WTC11 (cell line): ENCODE data around the gene TOX4. TPM values are rescaled to one million over a fixed set of nuclear protein-coding genes. Genes with fewer than 3 reads are reported as not detected.

Source experiments
- ATAC-seq: fragments of 200-7000 bp; cut with Tn5 transposase; 2 replicates; pipeline ENCODE4 v1.10.0; 2021; ENCODE audit warnings: mild to moderate bottlenecking, moderate library complexity
- CTCF ChIA-PET: fragments of 300-600 bp; sonication (Branson Sonifier 250); formaldehyde crosslinking; loops from one replicate; lab custom pipeline; 2021; ENCODE audit warnings: antibody characterized with exemption; lab: Charles Lee
- POLR2A ChIA-PET: fragments of 350-600 bp; sonication (Branson Sonifier 250); formaldehyde crosslinking; loops from one replicate; lab custom pipeline; 2021; ENCODE audit warnings: antibody characterized with exemption; lab: Charles Lee
- DNase-seq: peaks from one replicate; pipeline ENCODE4 v3.0.0; 2021; ENCODE audit warnings: low spot score
- H3K27ac Mint-ChIP-seq: 2 replicates; pipeline ENCODE4 v1.8.0; 2021; ENCODE audit warnings: mixed read lengths
- H3K27me3 Mint-ChIP-seq: 2 replicates; pipeline ENCODE4 v1.8.0; 2021; ENCODE audit warnings: low read depth, mild to moderate bottlenecking, moderate library complexity, mixed read lengths
- H3K36me3 Mint-ChIP-seq: 2 replicates; pipeline ENCODE4 v1.8.0; 2021; ENCODE audit warnings: mixed read lengths
- H3K4me1 Mint-ChIP-seq: 2 replicates; pipeline ENCODE4 v1.8.0; 2022; ENCODE audit warnings: mixed read lengths
- H3K4me3 Mint-ChIP-seq: 2 replicates; pipeline ENCODE4 v1.8.0; 2021; ENCODE audit warnings: mild to moderate bottlenecking, moderate library complexity, mixed read lengths
- H3K9me3 Mint-ChIP-seq: 2 replicates; pipeline ENCODE4 v1.8.0; 2021; ENCODE audit warnings: mixed read lengths
- AFF4 ChIP-seq: sonication (generic); formaldehyde crosslinking; IDR thresholded peaks from 2 replicates; pipeline ENCODE4 v1.8.1; 2023; ENCODE audit warnings: mild to moderate bottlenecking, missing genetic modification reagents, borderline replicate concordance
- CBFB ChIP-seq: sonication (generic); formaldehyde crosslinking; IDR thresholded peaks from 2 replicates; pipeline ENCODE4 v1.8.1; 2022; ENCODE audit warnings: mild to moderate bottlenecking, low read depth, missing genetic modification reagents
- CTCF ChIP-seq: fragments of 200-600 bp; IDR thresholded peaks from 2 replicates; pipeline ENCODE4 v1.8.0; 2022; ENCODE audit warnings: antibody characterized with exemption
- E2F1 ChIP-seq: sonication (generic); formaldehyde crosslinking; IDR thresholded peaks from 2 replicates; pipeline ENCODE4 v1.8.0; 2022; ENCODE audit warnings: mild to moderate bottlenecking, missing genetic modification reagents
- E2F5 ChIP-seq: sonication (generic); formaldehyde crosslinking; IDR thresholded peaks from 2 replicates; pipeline ENCODE4 v1.8.1; 2022; ENCODE audit warnings: mild to moderate bottlenecking, moderate library complexity, missing genetic modification reagents
- ETV6 ChIP-seq: sonication (generic); formaldehyde crosslinking; IDR thresholded peaks from 2 replicates; pipeline ENCODE4 v1.8.1; 2022; ENCODE audit warnings: mild to moderate bottlenecking, missing genetic modification reagents
- GABPB1 ChIP-seq: sonication (generic); formaldehyde crosslinking; IDR thresholded peaks from 2 replicates; pipeline ENCODE4 v1.8.1; 2023; ENCODE audit warnings: mild to moderate bottlenecking, missing genetic modification reagents
- KAT7 ChIP-seq: sonication (generic); formaldehyde crosslinking; IDR thresholded peaks from 2 replicates; pipeline ENCODE4 v1.8.1; 2023; ENCODE audit warnings: missing genetic modification reagents, mild to moderate bottlenecking, borderline replicate concordance
- MAX ChIP-seq: sonication (generic); formaldehyde crosslinking; IDR thresholded peaks from 2 replicates; pipeline ENCODE4 v1.8.0; 2022; ENCODE audit warnings: mild to moderate bottlenecking, missing genetic modification reagents
- MLX ChIP-seq: sonication (generic); formaldehyde crosslinking; IDR thresholded peaks from 2 replicates; pipeline ENCODE4 v1.8.1; 2023; ENCODE audit warnings: mild to moderate bottlenecking, missing genetic modification reagents, moderate library complexity
- MXD4 ChIP-seq: fragments of 250-450 bp; sonication (Bioruptor Pico); IDR thresholded peaks from 2 replicates; pipeline ENCODE4 v1.8.0; 2021; ENCODE audit warnings: mild to moderate bottlenecking, moderate library complexity, borderline replicate concordance
- NFATC4 ChIP-seq: fragments of 250-450 bp; sonication (Bioruptor Pico); IDR thresholded peaks from 2 replicates; pipeline ENCODE4 v1.9.0; 2021; ENCODE audit warnings: mild to moderate bottlenecking
- SP1 ChIP-seq: sonication (generic); formaldehyde crosslinking; conservative IDR thresholded peaks from 2 replicates; pipeline ENCODE4 v1.8.1; 2022; ENCODE audit warnings: missing genetic modification reagents
- TP53 ChIP-seq: sonication (generic); formaldehyde crosslinking; IDR thresholded peaks from 2 replicates; pipeline ENCODE4 v1.8.1; 2023; ENCODE audit warnings: mild to moderate bottlenecking, missing genetic modification reagents
- USF1 ChIP-seq: sonication (generic); formaldehyde crosslinking; IDR thresholded peaks from 2 replicates; pipeline ENCODE4 v1.8.0; 2022; ENCODE audit warnings: mild to moderate bottlenecking, missing genetic modification reagents
- ZBTB21 ChIP-seq: sonication (generic); formaldehyde crosslinking; IDR thresholded peaks from 2 replicates; pipeline ENCODE4 v1.8.1; 2023; ENCODE audit warnings: mild to moderate bottlenecking, missing genetic modification reagents, borderline replicate concordance
- ZNF138 ChIP-seq: sonication (generic); formaldehyde crosslinking; conservative IDR thresholded peaks from 2 replicates; pipeline ENCODE4 v1.8.1; 2022; ENCODE audit warnings: mild to moderate bottlenecking, moderate library complexity, missing genetic modification reagents
- ZNF263 ChIP-seq: sonication (generic); formaldehyde crosslinking; IDR thresholded peaks from 2 replicates; pipeline ENCODE4 v1.8.1; 2022; ENCODE audit warnings: low read depth, mild to moderate bottlenecking, moderate library complexity, missing genetic modification reagents
- ZNF416 ChIP-seq: fragments of 250-450 bp; sonication (Bioruptor Pico); IDR thresholded peaks from 2 replicates; pipeline ENCODE4 v1.9.0; 2021; ENCODE audit warnings: mild to moderate bottlenecking, inconsistent platforms
- ZNF512 ChIP-seq: sonication (generic); formaldehyde crosslinking; IDR thresholded peaks from 2 replicates; pipeline ENCODE4 v1.8.1; 2022; ENCODE audit warnings: missing genetic modification reagents, borderline replicate concordance
- ZSCAN18 ChIP-seq: fragments of 250-450 bp; sonication (Bioruptor Pico); IDR thresholded peaks from 2 replicates; pipeline ENCODE4 v2.1.2; 2022; ENCODE audit warnings: mild to moderate bottlenecking, moderate library complexity
- total RNA-seq: library from RNA; stranded (reverse); gene quantifications from 3 replicates; pipeline ENCODE4 v1.2.3, GENCODE V29; 2021

The TOX4 gene
- total RNA-seq, 1 experiment from 2014 or later = 49.1 TPM

- ChIA-PET CTCF (interaction anchor here (0.6 to 1.9 kb wide), 15 partner anchors 9 to 74 kb away, joined by 3 to 21 read pairs (median 5); partner anchors contain the start of genes CHD8, RAB2B, SALL2 and TOX4), POLR2A (interaction anchor here (0.6 to 2.9 kb wide), 16 partner anchors 8 to 65 kb away, joined by 3 to 52 read pairs (median 5); partner anchors contain the start of genes CHD8, RAB2B, SALL2 and TOX4)
- H3K4me1 Mint-ChIP-seq = peaks cover 42% of the 10 kb centered on the region
- TF ChIP-seq ZBTB21 = no peak
- TF ChIP-seq MAX (CRISPR knock-in tag) = peak; percentile 89
- TF ChIP-seq ZSCAN18 (CRISPR knock-in tag) = no peak
- TF ChIP-seq E2F1 (CRISPR knock-in tag) = no peak
- peak; percentile 86 for TF ChIP-seq GABPB1
- TF ChIP-seq CTCF = no peak
- peak; percentile 70; the same call in 1 of the 2 replicates for TF ChIP-seq KAT7 (CRISPR knock-in tag)
- 0 out of 2 replicates have a peak, but pooled peaks have one; percentile 36 for TF ChIP-seq CBFB (CRISPR knock-in tag)
- TF ChIP-seq TP53 (CRISPR knock-in tag) = 0 out of 2 replicates have a peak, but pooled peaks have one; percentile 87
- no peak for TF ChIP-seq E2F5 (CRISPR knock-in tag)
- no peak for TF ChIP-seq ZNF263
- peak; percentile 61; the same call in 1 of the 2 replicates for TF ChIP-seq ETV6 (CRISPR knock-in tag)
- peak; percentile 49; the same call in 1 of the 2 replicates for TF ChIP-seq SP1 (CRISPR knock-in tag)
- no peak for TF ChIP-seq NFATC4
- TF ChIP-seq ZNF512 = no peak
- no peak for TF ChIP-seq ZNF416 (CRISPR knock-in tag)
- no peak for TF ChIP-seq MXD4 (CRISPR knock-in tag)
- TF ChIP-seq AFF4 (CRISPR knock-in tag) = 0 out of 2 replicates have a peak, but pooled peaks have one; percentile 8
- 0 out of 2 replicates have a peak, but pooled peaks have one; percentile 48 for TF ChIP-seq ZNF138 (CRISPR knock-in tag)
- TF ChIP-seq MLX = no peak
- TF ChIP-seq USF1 (CRISPR knock-in tag) = peak; percentile 29; the same call in 1 of the 2 replicates
These were observed 34.0 kb downstream of the TOX4 start, which contains the start of gene METTL3 for GRCh38 chr14:21510735-21511657. Gene METTL3 (minus strand): TSS chr14:21511340. CDS start chr14:21511223, 117 bp downstream.

More at GRCh38 chr14:21510735-21511657, 34.0 kb downstream of the TOX4 start, which contains the start of gene METTL3:
- Mint-ChIP-seq H3K36me3 (peaks cover 29% of the 10 kb centered on the region), H3K27ac (peak within 1 kb of the TSS; percentile 94), H3K9me3 (peaks cover 3% of the 10 kb centered on the region; the same call in 1 of the 2 replicates), H3K27me3 (no peaks in the 10 kb centered on the region), H3K4me3 (peak within 1 kb of the TSS; percentile 96)
- DNase-seq (peak; percentile 93), ATAC-seq (peak; percentile 98)
